COLO668 (cell line): ENCODE results near the gene ATP10B.
"Not testable (repeated sequence)": the region's sequence is repeated elsewhere in the genome, so short reads cannot be mapped to it uniquely, and the experiment has no call there.

Experiments
- DNase-seq: peaks from one replicate; lab custom pipeline; 2025; ENCODE audit not compliant: unreplicated experiment; lab: John Stamatoyannopoulos, UW

The ATP10B gene, protein sequence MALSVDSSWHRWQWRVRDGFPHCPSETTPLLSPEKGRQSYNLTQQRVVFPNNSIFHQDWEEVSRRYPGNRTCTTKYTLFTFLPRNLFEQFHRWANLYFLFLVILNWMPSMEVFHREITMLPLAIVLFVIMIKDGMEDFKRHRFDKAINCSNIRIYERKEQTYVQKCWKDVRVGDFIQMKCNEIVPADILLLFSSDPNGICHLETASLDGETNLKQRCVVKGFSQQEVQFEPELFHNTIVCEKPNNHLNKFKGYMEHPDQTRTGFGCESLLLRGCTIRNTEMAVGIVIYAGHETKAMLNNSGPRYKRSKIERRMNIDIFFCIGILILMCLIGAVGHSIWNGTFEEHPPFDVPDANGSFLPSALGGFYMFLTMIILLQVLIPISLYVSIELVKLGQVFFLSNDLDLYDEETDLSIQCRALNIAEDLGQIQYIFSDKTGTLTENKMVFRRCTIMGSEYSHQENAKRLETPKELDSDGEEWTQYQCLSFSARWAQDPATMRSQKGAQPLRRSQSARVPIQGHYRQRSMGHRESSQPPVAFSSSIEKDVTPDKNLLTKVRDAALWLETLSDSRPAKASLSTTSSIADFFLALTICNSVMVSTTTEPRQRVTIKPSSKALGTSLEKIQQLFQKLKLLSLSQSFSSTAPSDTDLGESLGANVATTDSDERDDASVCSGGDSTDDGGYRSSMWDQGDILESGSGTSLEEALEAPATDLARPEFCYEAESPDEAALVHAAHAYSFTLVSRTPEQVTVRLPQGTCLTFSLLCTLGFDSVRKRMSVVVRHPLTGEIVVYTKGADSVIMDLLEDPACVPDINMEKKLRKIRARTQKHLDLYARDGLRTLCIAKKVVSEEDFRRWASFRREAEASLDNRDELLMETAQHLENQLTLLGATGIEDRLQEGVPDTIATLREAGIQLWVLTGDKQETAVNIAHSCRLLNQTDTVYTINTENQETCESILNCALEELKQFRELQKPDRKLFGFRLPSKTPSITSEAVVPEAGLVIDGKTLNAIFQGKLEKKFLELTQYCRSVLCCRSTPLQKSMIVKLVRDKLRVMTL (N-terminal part only)

DNA sequence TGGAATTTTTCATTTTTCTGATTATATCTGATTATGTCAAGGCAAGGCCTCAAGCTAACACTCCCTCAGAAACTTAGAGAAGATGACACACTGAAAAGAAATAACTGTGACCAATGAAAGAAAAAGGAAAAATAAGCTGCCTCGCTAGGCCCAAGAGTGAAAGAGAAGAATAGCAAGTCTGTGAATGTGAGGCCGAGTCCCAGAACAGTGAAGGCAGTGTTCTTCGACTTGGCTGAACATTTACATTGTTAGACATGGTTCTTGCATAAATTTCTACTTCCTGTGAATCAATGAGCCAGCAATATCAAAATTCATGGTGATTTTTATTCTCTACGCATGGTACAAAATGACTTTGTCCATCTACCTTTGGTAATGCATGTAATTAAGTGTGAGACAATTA lies at the start of gene ATP10B:
TSS of gene ATP10B (minus strand) at position 163 of the 400 bp plus-strand sequence. CDS start 164,137 bp downstream, outside the sequence.
- no peak for DNase-seq

DNA sequence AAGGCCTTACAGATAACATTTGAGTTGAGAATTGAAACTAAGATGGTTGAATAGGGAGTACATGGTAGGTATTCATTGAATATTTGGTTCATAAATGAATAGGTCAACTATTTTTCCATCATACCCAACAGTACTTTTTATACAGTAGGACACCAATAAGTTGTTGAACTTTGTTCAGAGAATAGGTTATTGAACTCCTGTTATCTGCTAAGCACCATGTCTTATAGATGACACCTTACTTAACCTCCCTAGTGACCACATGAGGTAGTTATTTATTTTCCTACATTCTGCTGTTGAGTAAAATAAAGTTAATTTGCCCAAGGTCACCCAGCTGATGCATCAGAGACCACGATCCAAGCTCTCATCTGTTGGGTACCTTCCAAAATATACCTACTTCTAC lies 49.6 kb upstream of the ATP10B start:
- no peak for DNase-seq

DNA sequence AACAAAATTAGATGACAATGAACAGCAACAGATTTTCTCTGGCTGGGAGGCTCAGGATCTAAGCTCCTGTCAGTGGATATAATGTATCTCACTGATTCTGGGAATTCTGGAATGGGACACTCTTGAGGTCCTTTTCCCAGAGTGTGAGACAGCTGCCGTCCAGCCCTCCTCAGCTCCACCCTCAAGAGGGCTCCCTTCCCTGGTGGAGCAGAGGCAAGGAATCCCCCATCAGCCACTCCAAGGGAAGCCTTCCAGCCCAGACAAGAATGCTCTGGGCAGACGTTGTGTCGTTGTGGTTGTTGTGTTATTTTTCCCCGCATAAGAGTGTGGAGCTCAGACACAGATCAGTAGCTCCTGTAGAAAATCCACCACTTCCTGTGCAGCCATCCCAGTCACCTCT lies 47.7 kb upstream of the ATP10B start:
- no peak for DNase-seq

DNA sequence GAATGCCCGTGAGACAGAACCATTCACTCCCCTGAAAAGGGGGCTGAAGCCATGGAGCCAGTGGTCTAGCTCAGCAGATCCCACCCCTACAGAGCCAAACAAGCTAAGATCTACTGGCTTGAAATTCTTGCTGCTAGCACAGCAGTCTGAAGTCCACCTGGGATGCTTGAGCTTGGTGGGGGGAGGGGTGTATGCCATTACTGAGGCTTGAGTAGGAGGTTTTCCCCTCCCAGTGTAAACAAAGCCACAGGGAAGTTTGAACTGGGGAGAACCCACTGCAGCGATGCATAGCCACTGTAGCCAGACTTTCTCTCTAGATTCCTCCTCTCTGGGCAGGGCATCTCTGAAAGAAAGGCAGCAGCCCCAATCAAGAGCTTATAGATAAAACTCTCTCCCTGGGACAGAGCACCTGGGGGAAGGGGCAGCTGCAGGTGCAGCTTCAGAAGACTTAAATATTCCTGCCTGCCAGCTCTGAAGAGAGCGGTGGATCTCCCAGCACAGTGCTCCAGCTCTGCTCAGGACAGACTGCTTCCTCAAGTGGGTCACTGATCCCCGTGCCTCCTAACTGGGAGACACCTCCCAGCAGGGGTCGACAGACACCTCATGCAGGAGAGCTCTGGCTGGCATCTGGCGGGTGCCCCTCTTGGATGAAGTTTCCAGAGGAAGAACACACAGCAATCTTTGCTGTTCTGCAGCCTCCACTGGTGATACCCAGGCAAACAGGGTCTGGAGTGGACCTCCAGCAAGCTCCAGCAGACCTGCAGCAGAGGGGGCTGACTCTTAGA lies 41.4 kb upstream of the ATP10B start:
- not testable (repeated sequence) for DNase-seq

DNA sequence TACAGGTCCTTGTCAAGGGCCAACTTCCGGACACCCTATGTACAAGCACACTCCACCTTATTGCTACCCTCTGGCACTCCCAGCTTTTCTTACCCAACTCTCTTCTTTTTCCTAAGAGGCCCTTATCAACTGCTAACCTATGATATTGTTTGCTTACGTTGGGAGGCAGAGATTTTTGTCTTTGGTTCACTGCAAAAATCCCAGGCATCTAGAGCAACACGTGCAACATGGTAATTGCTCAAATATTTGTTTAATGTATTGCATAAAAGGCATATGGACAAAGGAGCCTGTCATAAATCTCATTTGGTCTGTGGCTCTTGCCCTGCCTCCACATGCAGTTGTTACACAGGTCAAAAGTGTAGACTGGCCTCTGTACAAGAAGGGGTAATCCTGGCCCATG lies 35.8 kb upstream of the ATP10B start:
- DNase-seq, result no peak

DNA sequence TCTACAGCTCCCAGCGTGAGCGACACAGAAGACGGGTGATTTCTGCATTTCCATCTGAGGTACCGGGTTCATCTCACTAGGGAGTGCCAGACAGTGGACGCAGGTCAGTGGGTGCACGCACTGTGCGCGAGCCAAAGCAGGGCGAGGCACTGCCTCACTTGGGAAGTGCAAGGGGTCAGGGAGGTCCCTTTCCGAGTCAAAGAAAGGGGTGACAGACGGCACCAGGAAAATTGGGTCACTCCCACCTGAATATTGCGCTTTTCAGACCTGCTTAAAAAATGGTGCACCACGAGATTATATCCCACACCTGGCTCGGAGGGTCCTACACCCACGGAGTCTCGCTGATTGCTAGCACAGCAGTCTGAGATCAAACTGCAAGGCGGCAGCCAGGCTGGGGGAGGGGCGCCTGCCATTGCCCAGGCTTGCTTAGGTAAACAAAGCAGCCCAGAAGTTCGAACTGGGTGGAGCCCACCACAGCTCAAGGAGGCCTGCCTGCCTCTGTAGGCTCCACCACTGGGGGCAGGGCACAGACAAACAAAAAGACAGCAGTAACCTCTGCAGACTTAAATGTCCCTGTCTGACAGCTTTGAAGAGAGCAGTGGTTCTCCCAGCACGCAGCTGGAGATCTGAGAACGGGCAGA lies 21.7 kb upstream of the ATP10B start:
- not testable (repeated sequence) for DNase-seq

DNA sequence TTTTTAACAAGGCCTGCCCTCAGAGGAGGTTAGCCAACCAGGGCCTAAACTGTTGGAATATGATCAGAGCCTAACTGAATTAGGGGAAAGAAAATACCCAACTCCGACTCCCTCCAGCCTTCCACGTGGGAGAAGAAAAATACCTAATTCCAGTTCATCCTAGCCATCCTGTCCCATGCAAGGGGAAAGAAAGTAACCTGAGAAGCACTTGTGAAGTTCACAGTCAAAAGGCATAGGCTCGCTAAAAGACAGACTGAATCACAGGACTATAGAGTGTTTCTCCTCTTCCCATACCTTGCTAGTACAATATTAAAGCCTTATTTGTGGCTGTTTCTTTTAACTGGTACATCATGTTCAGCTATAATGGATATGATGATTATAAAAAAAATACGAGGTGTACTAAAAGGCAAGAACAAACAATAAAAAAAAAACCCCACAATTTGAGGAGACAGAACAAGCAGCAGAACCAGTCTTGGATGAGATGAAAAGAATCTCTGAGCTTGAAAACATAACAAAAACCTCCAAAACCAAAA lies 18.0 kb upstream of the ATP10B start:
- DNase-seq, result no peak

DNA sequence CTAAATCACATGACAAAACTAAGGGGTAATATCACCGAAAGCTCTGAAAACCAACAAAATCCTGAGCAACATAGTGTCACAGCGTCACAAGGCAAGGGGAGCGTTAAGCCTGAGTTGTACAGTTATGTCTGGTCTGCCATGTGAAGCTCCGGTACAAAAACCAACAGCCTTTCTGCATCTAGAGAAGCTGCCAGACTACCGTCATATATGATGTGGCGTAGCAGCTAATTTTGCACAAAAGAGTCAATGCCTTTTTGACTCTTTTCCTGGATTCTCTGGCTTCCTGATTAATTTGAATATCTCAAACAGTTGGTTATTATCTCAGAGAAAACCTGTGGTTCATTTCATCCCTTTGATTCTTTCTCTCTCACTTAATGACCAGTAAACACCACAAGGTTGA lies 16.0 kb upstream of the ATP10B start:
- DNase-seq, result no peak

DNA sequence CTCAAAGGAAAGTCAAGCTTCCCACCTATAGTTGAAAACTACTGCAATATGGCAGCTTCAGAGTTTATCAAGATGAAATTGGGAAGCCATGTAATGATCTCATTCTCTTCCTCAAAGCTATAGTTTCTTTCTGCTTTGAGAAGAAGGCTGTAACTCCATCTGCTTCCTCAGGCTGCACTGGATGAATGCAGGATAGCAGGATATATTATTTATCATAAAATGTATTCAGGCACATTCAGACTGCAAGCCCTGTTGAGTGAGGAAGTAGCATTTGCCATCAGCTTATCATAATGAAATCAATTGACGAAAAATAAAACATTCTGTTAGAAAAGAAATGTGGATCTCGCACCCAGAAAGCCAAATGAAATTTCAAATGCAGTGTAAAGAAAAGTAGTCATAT lies 560 bp downstream of the ATP10B start:
- DNase-seq, result no peak

DNA sequence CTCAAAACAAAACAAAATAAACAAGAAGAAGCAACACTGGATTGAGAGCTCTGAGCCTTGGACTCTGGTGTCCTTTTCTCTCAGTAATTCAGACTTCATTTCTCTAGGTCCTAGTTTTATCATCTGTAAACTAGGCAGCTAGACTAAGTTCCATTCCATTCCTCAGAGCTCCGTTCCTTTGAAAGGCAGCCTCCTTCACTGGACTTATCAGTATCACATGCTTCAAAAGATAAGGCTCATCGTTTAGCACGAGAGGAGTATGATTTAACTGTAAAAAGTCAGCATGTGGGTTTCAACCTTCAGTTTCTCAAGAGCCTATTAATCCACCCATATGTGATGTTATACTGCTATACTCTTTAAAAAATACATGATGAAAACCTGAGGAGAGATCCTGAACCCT lies 1.6 kb downstream of the ATP10B start:
- no peak for DNase-seq

DNA sequence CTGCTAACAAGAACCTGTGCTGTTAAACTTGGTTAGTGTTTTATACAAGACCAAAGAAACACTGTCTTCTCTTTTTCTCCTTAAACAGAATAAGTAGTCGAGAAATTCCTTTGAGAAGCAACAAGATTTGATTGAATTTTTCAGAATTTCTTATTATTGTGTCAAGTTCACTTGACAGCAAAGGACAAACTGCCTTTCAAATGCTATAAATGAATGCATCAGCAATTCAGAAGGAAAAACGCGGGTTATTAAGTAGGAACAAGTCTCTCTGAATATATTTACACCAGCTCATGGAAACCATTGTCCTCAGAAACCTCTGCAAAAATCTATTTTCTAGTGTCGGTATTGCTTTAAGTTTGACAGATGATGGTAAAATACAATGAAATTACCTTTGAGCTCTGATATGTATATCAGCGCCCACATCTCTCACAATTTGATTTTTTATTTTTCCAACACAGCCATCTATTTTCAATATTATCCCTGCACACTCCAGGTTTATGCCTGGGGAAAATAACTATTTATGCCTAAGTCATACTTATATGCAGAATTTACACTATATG lies 4.4 kb downstream of the ATP10B start:
- DNase-seq, result no peak

DNA sequence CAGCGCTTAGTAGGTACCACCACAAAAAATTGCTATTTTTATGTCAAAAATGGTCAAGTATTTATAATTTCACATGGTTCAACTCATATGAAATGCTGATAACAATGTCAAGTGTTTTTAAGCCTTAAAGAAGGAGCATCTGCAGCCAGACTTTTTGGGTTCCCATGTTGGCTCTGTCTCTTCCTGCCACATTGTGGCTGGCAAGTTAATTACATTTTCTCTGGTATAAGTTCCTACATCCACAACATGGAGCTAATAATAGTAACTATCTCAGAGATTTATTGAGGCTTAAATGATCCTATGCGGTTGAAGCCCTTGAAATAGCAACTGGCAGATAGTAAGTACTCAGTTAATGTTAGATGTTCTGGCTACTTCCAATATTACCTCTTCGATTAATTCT lies 5.4 kb downstream of the ATP10B start:
- no peak for DNase-seq

DNA sequence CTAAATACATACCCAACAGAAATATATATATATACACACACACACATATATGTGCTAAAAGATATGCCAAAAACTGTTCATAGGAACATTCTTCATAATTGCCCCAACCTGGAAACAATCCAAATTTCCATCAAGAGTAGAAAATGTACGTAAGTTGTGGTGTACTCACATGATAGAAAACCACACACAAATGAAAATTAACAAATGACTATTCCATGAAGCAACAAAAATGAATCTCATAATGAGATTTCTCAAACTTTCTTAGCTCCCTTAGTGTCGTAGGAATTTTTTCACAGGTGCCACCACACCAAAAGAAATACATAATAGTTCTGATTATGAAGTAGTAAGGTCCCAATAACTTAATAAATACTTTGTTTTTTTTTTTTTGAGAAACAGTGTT lies 7.8 kb downstream of the ATP10B start:
- no peak for DNase-seq

DNA sequence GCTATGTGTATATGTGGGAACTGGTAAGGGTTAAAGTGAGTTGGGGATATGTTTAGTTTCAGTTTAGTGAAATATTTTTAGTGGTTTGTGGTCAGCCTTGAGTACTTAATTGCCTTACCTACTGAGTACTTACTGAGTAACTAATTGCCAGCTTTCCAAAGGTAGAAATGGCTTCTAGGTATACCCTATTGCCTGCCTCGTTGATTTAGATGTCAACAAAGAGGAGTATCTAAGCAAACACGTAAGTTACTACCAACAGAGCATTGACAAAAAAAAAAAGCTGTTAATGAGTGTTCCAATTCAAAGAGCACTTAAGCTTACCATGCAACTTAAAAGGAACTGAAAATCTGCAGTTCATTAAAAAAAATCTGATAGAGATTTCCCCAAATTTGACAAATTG lies 8.8 kb downstream of the ATP10B start:
- DNase-seq, result no peak

DNA sequence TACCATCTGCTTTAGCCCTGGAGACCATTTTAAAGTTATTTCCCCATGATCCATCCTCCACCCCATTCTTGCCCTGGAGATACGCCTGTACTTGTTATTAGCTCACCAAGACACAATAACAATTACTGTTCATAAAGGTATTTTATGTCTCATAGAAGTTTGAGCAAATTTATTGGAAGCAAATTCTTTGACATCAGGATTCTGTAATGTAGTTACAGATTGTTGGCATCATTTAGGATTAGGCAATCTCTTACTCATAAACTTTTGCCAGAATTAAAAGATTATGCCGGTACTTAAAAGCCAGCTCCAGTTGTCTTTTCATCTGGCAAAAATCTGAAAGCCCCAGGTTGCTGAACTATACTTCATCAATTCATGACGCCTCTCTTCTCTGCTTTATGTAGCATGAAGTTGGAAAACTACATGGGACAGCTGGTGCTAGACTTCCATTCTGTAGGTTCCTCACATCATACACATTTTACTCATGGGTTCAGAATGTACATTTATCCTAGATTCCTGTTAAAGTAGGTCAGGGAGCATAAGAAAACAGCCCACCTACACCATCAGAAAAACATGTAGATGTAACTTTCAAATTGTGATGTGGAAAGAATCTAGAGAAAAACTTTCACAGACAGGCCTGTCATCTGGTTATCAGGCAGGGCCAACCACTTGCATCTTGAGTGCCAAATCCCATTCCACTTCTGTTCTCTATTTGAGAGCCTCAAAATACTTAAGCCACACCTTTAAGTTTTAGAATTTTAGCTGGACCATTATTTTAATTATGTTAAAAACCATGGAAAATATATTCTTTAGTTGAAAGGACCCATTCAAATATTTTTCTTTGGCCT lies 14.0 kb downstream of the ATP10B start:
- DNase-seq, result no peak

DNA sequence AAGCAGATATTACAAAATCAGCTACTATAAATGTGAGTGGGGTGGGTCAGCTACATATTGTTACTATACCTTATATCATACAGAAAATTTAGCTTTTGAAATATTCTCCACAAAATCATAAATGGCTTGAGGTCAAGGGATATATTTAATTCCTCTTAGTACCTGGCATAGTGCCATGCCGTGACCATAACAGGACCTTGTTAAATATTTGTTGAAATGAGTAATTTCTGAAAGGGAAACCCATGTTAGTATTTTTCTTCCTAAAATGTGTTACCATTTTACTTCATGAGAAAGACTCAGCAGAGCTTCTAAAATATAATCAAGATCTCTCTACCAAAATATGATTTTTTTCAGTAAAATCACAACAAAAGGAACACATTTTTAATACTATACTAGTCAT lies 14.8 kb downstream of the ATP10B start:
- no peak for DNase-seq

DNA sequence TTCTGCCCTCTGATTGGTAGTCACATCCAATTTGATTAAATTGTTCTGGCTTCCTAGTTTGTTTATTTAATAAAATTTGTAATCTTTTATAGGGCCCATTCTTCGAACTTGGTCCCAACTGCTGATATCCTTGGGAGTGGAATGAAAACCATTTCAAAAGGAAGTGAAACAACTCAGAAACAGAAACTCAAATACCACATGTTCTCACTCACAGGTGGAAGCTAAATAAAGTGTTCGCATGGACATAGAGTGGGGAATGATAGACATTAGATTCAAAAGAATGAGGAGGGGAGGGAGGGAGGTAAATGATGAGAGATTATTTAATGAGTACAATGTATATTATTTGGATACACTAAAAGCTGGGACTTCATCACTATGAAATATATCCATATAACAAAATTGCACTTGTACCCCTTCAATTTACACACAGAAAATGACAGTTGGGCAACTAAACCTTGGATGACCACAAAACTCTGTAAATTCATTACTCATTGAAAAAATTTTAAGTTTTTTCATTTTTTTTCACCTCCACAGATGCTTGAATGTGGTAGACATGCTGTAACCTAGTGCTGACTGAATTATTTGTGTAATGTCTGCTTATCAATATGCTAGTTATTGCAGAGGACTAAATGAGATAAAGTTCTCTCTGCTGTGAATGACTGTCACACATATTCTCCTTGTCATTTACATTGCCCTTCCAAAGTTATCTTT lies 16.0 kb downstream of the ATP10B start:
- no peak for DNase-seq

DNA sequence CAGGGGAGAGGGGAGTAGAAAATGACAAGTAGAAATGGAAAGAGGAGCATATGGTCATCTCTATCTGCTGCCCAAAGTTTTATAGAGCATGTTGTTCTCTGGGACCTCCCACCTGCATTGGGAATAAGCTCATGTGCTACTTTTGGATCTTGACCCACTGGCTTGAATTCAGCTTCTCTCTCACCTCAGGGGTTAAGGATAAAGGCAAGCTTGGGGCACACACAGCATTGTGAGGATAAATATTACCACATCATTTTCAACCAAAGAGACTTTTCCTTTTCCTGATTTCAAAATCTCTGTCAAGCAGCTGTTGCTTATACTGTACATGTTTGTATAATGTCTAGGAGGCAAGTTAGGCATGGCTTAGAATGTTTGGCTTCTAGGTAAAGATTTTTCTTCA lies 16.6 kb downstream of the ATP10B start:
- no peak for DNase-seq
